ENCODE data around the gene SRRM3.
A peak's percentile ranks its signal among the peaks of the same experiment; 100 is the strongest.
"Not testable (repeated sequence)": the region's sequence is repeated elsewhere in the genome, so short reads cannot be mapped to it uniquely, and the experiment has no call there.

The SRRM3 gene

GRCh38 chr7:76232698-76233097, 31.0 kb downstream of the SRRM3 start:
- DNase-seq = no peak

- no peak for DNase-seq
These were observed 32.0 kb downstream of the SRRM3 start for GRCh38 chr7:76233538-76234281.

GRCh38 chr7:76234282-76234584, 32.5 kb downstream of the SRRM3 start:
- DNase-seq = no peak

GRCh38 chr7:76234931-76235441, 33.3 kb downstream of the SRRM3 start:
- peak; percentile 56 for DNase-seq

GRCh38 chr7:76236224-76236623, 34.5 kb downstream of the SRRM3 start:
- DNase-seq = no peak

GRCh38 chr7:76238326-76238725, 36.6 kb downstream of the SRRM3 start:
- DNase-seq = no peak

- no peak for DNase-seq
These were observed 39.4 kb downstream of the SRRM3 start for GRCh38 chr7:76241141-76241540.

GRCh38 chr7:76242517-76243063, 40.9 kb downstream of the SRRM3 start:
- DNase-seq = not testable (repeated sequence)

- DNase-seq = peak; percentile 92
These were observed 43.2 kb downstream of the SRRM3 start for GRCh38 chr7:76244781-76245391.

GRCh38 chr7:76246804-76247389, 45.2 kb downstream of the SRRM3 start:
- no peak for DNase-seq

- no peak for DNase-seq
These were observed 46.2 kb downstream of the SRRM3 start for GRCh38 chr7:76247938-76248337.

- DNase-seq = no peak
These were observed 50.3 kb downstream of the SRRM3 start for GRCh38 chr7:76252021-76252420.

GRCh38 chr7:76254781-76255180, 53.1 kb downstream of the SRRM3 start:
- no peak for DNase-seq

- no peak for DNase-seq
These were observed 56.3 kb downstream of the SRRM3 start for GRCh38 chr7:76257973-76258372.

- no peak for DNase-seq
These were observed 57.7 kb downstream of the SRRM3 start for GRCh38 chr7:76259124-76260093.

GRCh38 chr7:76260171-76260703, 58.5 kb downstream of the SRRM3 start:
- peak; percentile 79 for DNase-seq

- DNase-seq = no peak
These were observed 59.6 kb downstream of the SRRM3 start for GRCh38 chr7:76261329-76261728.

- DNase-seq = no peak
These were observed 60.2 kb downstream of the SRRM3 start for GRCh38 chr7:76261931-76262330.

- peak; percentile 37 for DNase-seq
These were observed 61.1 kb downstream of the SRRM3 start for GRCh38 chr7:76262683-76263402.

- DNase-seq = no peak
These were observed 63.6 kb downstream of the SRRM3 start for GRCh38 chr7:76265299-76265698.

GRCh38 chr7:76267107-76267893, 65.6 kb downstream of the SRRM3 start:
- no peak for DNase-seq
